Fibroblast of lung (primary cell): ENCODE data around the gene GATA1.

Source experiments
- CTCF ChIP-seq, 2 donors: IDR thresholded peaks in 1 of 2; conservative IDR thresholded peaks in 1 of 2; 1 replicate in 1 of 2; 2 replicates in 1 of 2; pipeline ENCODE4 v1.5.1; 2011 to 2012; ENCODE audit warnings: low read length in 2 of 2, control low read depth in 1 of 2, inconsistent platforms in 1 of 2, low read depth in 1 of 2, mild to moderate bottlenecking in 1 of 2
- EZH2 ChIP-seq: IDR thresholded peaks from 2 replicates; pipeline ENCODE4 v1.5.1; 2012; ENCODE audit warnings: low read length, control low read depth, mild to moderate bottlenecking; ENCODE audit errors: missing control alignments

GRCh38 chrX:48745222-48745621 is 41.2 kb upstream of the GATA1 start:
- no peak for TF ChIP-seq CTCF (conservative IDR thresholded peaks at IDR 0.05 in 1 of 2, IDR thresholded peaks at IDR 0.05 in 1 of 2; ENCODE audit: low read depth in 1 of 2, low read length in 2 of 2)
- TF ChIP-seq EZH2 = no peak
